Activated T-cell treated with anti-CD3 and anti-CD28 coated beads for 1 hour (primary cell): Measurements from ENCODE around the gene SLFN13.
"Not testable (repeated sequence)": the region's sequence is repeated elsewhere in the genome, so short reads cannot be mapped to it uniquely, and the experiment has no call there.

Experiments used
- DNase-seq: peaks from one replicate; pipeline ENCODE4 v3.0.0-alpha.2; 2020; ENCODE audit warnings: low read depth

Gene SLFN13

DNA sequence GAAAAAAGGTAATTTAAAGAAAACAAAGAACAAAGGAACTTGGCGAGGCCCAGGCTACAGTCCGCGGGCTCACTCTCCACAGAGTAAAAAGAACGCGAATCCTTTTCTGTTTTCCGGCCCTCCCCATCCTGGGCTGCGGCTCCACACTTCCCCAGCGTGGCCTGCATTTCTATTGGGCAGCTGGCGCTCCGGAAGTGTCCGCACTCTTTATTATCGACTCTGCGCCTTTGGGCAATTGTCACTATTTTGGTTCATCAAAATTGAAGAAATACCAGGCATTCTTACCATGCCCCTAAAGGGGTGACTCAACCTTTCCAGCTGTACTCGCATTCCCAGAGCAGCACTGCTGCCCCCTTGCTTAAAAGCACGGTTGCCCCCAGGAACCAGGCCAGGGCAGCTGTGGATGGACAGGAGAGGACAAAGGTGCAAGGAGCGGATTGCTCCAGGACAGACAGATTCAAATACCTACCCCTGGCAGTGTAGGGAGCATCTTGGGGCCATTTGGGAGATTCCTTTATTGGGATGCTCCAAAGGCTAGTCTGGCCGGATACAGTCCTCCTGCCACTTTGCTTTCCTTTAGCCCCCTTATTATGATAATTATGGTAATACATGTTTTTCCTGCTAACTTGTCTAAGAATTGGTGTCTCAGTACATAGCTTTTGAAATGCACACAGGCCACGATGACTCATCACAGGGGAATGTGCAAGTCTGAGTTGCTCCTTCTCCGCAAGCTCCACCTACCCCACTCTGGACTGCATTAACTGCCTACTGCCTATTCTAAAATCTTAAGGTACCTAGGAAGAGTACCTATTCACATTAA is 15.3 kb downstream of the SLFN13 start:
- DNase-seq, result peak; percentile 55

GRCh38 chr17:35432176-35433074 is 16.1 kb downstream of the SLFN13 start, which contains the start of gene SLFN12:
TSS of gene SLFN12 (minus strand) at chr17:35432500. CDS start at chr17:35423028, 9,472 bp downstream.
- DNase-seq, result peak; percentile 17

- DNase-seq, result no peak
Measured at GRCh38 chr17:35429702-35430101, 18.9 kb downstream of the SLFN13 start.

DNA sequence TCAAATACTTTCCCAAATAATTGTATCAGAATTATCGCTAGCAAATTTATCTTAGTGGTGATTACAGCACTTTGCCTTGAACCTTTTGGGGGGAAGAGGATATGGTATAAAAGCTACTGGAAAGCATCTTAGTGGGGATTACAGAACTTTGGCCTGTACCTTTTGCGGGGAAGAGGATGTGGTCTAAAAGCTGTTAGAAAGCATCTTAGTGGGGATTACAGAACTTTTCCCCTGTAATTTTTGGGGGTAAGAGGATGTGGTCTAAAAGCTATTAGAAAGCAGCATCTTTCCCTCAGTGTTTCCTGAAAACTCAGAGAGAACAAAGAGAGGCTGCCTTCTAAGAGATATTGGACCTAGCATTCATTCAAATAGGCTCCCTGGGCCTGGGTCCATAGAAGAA is 20.3 kb downstream of the SLFN13 start:
- DNase-seq, result no peak

DNA sequence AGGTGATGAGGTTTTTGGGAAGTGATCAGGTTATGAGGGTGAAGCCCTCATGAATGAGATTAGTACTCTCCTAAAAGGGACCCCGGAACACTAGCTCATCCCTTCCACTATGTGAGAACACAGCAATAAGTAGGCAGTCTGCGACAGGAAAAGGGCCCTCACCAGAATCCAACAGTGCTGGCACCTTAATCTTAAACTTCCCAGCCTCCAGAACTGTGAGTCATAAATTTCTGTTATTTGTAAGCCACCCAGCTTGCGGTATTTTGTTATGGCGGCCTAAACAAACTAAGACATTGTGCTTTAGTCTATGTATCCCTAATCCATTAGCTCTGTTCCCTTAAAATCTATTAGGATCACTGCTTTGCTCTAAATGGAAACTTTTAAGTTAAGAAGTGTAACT is 24.8 kb downstream of the SLFN13 start:
- DNase-seq, result no peak

DNA sequence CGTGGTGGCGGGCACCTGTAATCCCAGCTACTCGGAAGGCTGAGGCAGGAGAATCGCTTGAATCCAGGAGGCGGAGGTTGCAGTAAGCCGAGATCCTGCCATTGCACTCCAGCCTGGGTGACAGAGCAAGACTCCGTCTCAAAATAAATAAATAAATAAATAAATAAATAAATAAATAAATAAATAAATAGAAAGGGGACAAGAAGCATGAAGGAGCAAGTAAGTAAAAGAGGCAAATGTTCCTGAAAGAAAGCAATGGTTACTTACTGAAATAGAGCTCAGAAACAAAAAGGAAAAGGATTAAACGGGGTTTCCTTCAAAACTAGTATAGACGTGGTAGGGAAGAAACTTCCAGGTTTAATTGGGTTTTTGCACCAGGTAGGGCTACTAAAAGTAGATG is 27.5 kb downstream of the SLFN13 start:
- DNase-seq, result not testable (repeated sequence)

GRCh38 chr17:35416659-35417058 is 31.9 kb downstream of the SLFN13 start:
- DNase-seq, result no peak

GRCh38 chr17:35414707-35415106 is 33.9 kb downstream of the SLFN13 start:
- DNase-seq, result not testable (repeated sequence)

DNA sequence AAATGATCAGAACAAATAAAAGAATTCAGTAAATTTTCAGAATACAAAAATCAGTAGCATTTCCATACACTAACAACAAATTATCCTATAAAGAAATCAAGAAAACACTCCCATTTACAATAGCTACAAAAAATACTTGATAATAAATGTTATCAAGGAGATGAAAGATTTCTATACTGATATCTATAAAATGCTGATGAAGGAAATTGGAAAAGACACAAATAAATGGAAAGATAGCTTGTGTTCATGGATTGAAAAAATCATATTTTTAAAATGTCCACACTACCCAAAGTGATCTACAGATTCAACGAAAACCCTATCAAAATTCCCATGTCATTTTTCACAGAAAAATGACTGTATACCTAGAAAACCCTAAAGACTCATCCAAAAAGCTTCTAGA is 34.3 kb downstream of the SLFN13 start:
- no peak for DNase-seq

GRCh38 chr17:35407531-35407930 is 41.0 kb downstream of the SLFN13 start:
- no peak for DNase-seq

DNA sequence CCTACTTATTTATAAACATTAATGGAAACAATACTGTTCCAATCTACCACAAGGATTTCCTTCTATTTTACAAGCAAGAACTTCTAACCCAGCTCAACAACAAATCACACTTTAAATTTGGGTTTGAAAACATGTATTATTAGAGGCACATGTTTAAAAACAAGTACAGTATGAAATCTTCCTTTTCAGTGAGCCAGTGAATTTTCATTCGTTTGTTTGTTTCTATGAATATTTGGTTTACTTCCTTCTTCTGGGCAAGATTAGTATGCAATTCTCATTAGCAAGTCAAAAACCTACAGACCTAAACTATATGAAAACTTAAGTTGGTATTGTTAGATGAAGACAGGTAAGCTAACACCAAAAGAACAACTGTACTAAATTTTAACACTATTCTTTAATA is 42.0 kb downstream of the SLFN13 start:
- no peak for DNase-seq

GRCh38 chr17:35404360-35404759 is 44.2 kb downstream of the SLFN13 start:
- no peak for DNase-seq

GRCh38 chr17:35393783-35394182 is 54.8 kb downstream of the SLFN13 start:
- not testable (repeated sequence) for DNase-seq

DNA sequence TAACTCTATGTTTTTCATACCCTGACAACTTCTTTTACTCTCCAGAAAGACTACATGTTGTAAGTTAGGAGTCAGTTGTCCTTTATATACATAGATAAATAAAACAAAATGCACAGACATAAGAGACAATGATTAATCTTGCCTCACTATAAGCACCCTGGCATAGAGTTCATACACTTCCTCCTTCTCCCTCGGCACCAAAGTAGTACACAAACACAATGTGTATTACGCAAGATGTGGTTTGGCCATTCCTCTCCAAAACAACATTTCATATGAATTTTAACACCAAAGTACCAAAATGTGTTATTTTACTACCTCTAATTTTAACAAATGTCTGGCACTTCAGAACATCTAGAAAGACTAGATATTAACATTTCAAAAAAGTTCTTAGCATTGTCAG is 57.9 kb downstream of the SLFN13 start:
- no peak for DNase-seq

- no peak for DNase-seq
Measured at GRCh38 chr17:35390156-35390555, 58.4 kb downstream of the SLFN13 start.

- DNase-seq, result no peak
Measured at GRCh38 chr17:35387496-35387895, 61.1 kb downstream of the SLFN13 start.
